Vagina (tissue), 2 donors: ENCODE data around the gene ITFG1.

Source experiments
- POLR2A ChIP-seq, 2 donors: fragments of 450-650 bp; IDR thresholded peaks; one replicate each; pipeline ENCODE4 v1.6.1; 2017; ENCODE audit warnings: antibody characterized with exemption in 2 of 2, mild to moderate bottlenecking in 2 of 2, moderate library complexity in 2 of 2
- TF ChIP-seq, protein P1 (sequence below), 3 experiments: fragments of 450-650 bp in 2 of 3; fragments of 200-600 bp in 1 of 3; sonication (generic) in 1 of 3; IDR thresholded peaks; one replicate each; pipeline ENCODE4 v1.5.1; 2017 to 2019; ENCODE audit warnings: antibody characterized with exemption in 3 of 3, mild to moderate bottlenecking in 2 of 3, moderate library complexity in 2 of 3

DNA sequence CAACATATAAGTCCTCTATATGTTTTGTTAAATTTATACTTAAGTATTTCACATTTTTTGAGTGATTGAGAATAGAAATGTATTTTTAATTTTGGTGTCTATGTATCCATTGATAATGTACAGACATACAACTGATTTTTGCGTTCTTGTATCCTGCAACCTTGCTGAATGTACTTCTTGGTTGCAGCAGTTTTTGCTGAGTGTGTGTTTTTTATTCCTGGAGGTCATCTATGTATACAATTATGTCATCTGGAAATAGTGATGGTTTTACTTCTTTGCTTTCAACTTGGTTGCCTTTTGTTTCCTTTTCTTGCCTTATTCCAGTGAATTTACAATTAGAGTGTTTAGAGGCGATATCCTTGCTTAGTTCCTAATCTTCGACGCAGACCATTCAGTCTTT, 249.6 kb downstream of the ITFG1 start:
- TF ChIP-seq POLR2A (IDR thresholded peaks at IDR 0.05), result no peak
- TF ChIP-seq, protein P1, sequence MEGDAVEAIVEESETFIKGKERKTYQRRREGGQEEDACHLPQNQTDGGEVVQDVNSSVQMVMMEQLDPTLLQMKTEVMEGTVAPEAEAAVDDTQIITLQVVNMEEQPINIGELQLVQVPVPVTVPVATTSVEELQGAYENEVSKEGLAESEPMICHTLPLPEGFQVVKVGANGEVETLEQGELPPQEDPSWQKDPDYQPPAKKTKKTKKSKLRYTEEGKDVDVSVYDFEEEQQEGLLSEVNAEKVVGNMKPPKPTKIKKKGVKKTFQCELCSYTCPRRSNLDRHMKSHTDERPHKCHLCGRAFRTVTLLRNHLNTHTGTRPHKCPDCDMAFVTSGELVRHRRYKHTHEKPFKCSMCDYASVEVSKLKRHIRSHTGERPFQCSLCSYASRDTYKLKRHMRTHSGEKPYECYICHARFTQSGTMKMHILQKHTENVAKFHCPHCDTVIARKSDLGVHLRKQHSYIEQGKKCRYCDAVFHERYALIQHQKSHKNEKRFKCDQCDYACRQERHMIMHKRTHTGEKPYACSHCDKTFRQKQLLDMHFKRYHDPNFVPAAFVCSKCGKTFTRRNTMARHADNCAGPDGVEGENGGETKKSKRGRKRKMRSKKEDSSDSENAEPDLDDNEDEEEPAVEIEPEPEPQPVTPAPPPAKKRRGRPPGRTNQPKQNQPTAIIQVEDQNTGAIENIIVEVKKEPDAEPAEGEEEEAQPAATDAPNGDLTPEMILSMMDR (IDR thresholded peaks at IDR 0.05), result no peak
